Measurements from ENCODE around the gene FAM193B. TPM values are rescaled to one million over a fixed set of nuclear protein-coding genes. Genes with fewer than 3 reads are reported as not detected.

FAM193B gene
- total and polyA plus RNA-seq, 2 of the 13 experiments (the other 11 are each of a cell fraction or from before 2014, with no cell fraction given), result 21.2 to 40.9 TPM

DNA sequence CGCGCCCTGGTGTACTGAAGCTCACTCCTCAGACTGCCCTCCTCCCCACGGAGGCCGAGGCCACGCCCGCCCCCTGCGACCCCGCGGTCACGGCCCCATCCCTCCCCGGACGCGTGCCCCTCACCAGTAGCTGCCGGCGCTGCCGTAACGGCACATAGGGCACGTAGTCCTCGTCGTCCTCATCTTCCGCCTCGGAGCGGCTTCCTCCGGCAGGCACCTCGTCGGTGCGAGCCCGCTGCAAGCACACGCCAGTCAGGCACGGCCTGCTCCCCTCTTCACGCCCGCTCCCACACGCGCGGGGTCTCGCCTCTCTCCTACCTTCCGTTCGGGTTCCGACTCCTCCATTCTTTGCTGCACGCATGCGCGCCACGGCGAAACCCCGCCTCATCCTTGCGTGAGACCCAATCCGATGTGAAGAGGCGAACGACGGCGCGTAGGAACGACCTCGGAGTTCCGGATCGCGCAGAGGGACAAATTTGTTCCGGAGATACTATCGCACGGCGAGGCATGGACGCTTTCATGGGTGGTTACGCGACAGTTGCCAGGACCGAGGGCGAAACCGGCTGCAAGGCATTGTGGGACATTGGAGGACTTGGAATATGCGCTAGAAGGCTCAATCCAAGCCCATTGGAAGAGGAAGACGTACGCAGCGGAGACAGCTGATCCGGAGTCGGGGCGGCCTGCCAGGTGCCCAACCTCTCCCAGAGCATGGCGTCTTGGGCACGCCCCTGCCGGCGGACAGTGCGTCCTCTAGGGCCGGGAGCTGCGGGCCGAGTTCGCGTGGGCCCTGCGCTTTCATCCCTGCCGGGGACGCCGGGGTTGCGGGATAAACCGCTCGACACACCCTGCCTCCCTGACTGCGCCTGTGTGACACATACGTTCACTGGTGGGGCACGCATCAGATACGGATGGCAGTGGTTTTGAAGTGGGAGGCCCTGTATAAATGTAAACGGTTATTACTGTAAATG, 37.5 kb downstream of the FAM193B start, which contains the start of gene DDX41 (continued):
- TF ChIP-seq, protein P1, sequence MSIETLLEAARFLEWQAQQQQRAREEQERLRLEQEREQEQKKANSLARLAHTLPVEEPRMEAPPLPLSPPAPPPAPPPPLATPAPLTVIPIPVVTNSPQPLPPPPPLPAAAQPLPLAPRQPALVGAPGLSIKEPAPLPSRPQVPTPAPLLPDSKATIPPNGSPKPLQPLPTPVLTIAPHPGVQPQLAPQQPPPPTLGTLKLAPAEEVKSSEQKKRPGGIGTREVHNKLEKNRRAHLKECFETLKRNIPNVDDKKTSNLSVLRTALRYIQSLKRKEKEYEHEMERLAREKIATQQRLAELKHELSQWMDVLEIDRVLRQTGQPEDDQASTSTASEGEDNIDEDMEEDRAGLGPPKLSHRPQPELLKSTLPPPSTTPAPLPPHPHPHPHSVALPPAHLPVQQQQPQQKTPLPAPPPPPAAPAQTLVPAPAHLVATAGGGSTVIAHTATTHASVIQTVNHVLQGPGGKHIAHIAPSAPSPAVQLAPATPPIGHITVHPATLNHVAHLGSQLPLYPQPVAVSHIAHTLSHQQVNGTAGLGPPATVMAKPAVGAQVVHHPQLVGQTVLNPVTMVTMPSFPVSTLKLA (IDR thresholded peaks at IDR 0.05), result peak; percentile 56
- TF ChIP-seq HDAC1 (CRISPR knock-in tag; IDR thresholded peaks at IDR 0.05) (peak; percentile 99), ZFP37 (CRISPR knock-in tag; IDR thresholded peaks at IDR 0.05; ENCODE audit: borderline replicate concordance) (no peak; the same call in 1 of the 2 replicates), MYNN (CRISPR knock-in tag; IDR thresholded peaks at IDR 0.05; ENCODE audit: low read depth) (0 out of 2 replicates have a peak, but pooled peaks have one; percentile 87), HNRNPK (IDR thresholded peaks at IDR 0.05; ENCODE audit: low read depth, low read length, poor library complexity, severe bottlenecking) (no peak), SAFB2 (CRISPR knock-in tag; IDR thresholded peaks at IDR 0.05; ENCODE audit: borderline replicate concordance, low read depth) (peak; percentile 38; the same call in 1 of the 2 replicates), MEIS1 (CRISPR knock-in tag; IDR thresholded peaks at IDR 0.05; ENCODE audit: borderline replicate concordance) (peak; percentile 94; the same call in 1 of the 2 replicates), MTF1 (CRISPR knock-in tag; IDR thresholded peaks at IDR 0.05) (no peak), ZNF121 (CRISPR knock-in tag; IDR thresholded peaks at IDR 0.05) (no peak), PITX1 (CRISPR knock-in tag; IDR thresholded peaks at IDR 0.05) (peak; percentile 62; the same call in 1 of the 2 replicates), KDM1A (CRISPR knock-in tag; IDR thresholded peaks at IDR 0.05) (no peak), ZNF768 (CRISPR knock-in tag; IDR thresholded peaks at IDR 0.05) (peak; percentile 28; the same call in 1 of the 2 replicates), ZNF619 (CRISPR knock-in tag; IDR thresholded peaks at IDR 0.05) (peak; percentile 81), CBX2 (IDR thresholded peaks at IDR 0.05; ENCODE audit: low read depth, low read length) (no peak), CBX2 (CRISPR knock-in tag; IDR thresholded peaks at IDR 0.05; ENCODE audit: low read depth) (no peak), KDM6A (CRISPR knock-in tag; IDR thresholded peaks at IDR 0.05; ENCODE audit: low read depth) (no peak), SMARCC2 (IDR thresholded peaks at IDR 0.05) (no peak), ARID2 (CRISPR knock-in tag; IDR thresholded peaks at IDR 0.05; ENCODE audit: borderline replicate concordance) (0 out of 2 replicates have a peak, but pooled peaks have one; percentile 39), MED13 (CRISPR knock-in tag; IDR thresholded peaks at IDR 0.05) (no peak; the same call in 1 of the 2 replicates), ZNF235 (CRISPR knock-in tag; IDR thresholded peaks at IDR 0.05; ENCODE audit: borderline replicate concordance) (peak; percentile 93), SAP130 (CRISPR knock-in tag; IDR thresholded peaks at IDR 0.05; ENCODE audit: low read depth) (peak; percentile 99)
- TF ChIP-seq, protein P2, sequence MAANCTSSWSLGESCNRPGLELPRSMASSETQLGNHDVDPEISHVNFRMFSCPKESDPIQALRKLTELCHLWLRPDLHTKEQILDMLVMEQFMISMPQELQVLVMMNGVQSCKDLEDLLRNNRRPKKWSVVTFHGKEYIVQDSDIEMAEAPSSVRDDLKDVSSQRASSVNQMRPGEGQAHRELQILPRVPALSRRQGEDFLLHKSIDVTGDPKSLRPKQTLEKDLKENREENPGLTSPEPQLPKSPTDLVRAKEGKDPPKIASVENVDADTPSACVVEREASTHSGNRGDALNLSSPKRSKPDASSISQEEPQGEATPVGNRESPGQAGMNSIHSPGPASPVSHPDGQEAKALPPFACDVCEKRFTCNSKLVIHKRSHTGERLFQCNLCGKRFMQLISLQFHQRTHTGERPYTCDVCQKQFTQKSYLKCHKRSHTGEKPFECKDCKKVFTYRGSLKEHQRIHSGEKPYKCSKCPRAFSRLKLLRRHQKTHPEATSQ (CRISPR knock-in tag; IDR thresholded peaks at IDR 0.05; ENCODE audit: borderline replicate concordance), result no peak
- TF ChIP-seq, protein P3, sequence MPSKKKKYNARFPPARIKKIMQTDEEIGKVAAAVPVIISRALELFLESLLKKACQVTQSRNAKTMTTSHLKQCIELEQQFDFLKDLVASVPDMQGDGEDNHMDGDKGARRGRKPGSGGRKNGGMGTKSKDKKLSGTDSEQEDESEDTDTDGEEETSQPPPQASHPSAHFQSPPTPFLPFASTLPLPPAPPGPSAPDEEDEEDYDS (CRISPR knock-in tag; IDR thresholded peaks at IDR 0.05), result peak; percentile 91
- TF ChIP-seq, protein P4, sequence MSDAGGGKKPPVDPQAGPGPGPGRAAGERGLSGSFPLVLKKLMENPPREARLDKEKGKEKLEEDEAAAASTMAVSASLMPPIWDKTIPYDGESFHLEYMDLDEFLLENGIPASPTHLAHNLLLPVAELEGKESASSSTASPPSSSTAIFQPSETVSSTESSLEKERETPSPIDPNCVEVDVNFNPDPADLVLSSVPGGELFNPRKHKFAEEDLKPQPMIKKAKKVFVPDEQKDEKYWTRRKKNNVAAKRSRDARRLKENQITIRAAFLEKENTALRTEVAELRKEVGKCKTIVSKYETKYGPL (CRISPR knock-in tag; IDR thresholded peaks at IDR 0.05), result no peak
- TF ChIP-seq, protein P5, sequence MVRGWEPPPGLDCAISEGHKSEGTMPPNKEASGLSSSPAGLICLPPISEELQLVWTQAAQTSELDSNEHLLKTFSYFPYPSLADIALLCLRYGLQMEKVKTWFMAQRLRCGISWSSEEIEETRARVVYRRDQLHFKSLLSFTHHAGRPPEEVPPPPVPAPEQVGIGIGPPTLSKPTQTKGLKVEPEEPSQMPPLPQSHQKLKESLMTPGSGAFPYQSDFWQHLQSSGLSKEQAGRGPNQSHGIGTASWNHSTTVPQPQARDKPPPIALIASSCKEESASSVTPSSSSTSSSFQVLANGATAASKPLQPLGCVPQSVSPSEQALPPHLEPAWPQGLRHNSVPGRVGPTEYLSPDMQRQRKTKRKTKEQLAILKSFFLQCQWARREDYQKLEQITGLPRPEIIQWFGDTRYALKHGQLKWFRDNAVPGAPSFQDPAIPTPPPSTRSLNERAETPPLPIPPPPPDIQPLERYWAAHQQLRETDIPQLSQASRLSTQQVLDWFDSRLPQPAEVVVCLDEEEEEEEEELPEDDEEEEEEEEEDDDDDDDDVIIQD (CRISPR knock-in tag; IDR thresholded peaks at IDR 0.05; ENCODE audit: low read depth), result peak; percentile 37; the same call in 1 of the 2 replicates
